ENCODE data around the gene DENND6B. TPM values are rescaled to one million over a fixed set of nuclear protein-coding genes. Genes with fewer than 3 reads are reported as not detected.

Gene DENND6B
- total and polyA plus RNA-seq, 2 of the 13 experiments (the other 11 are each of a cell fraction or from before 2014, with no cell fraction given): 0.95 to 3.8 TPM

- in situ Hi-C loops (cut with HindIII; ENCODE audit: extremely low pct_ligation_motif_present, low pct_unique_long_range_greater_than_20kb): no loop called here
- WGBS (ENCODE audit: low lambda C conversion rate): 40% methylated on average over 12 of the region's 12 CpGs
- Histone ChIP-seq H3K27me3 (ENCODE audit: control insufficient read depth in 1 of 2, insufficient read depth in 2 of 2, low read length in 2 of 2) (no peaks in the 10 kb centered on the region), H3K9ac (ENCODE audit: insufficient read depth, low read depth, low read length) (no peak overlapping the region), H3K4me2 (ENCODE audit: low read depth, low read length) (peak overlapping the region; percentile 24; the same call in 1 of the 2 replicates), H3K4me3 (replicated peaks in 1 of 3; ENCODE audit: insufficient read depth in 1 of 3, low read depth in 2 of 3, low read length in 3 of 3) (no peak overlapping the region), H3K4me1 (ENCODE audit: insufficient read depth, low read length) (peaks cover 34% of the 10 kb centered on the region), H3K79me2 (ENCODE audit: insufficient read depth, low read length) (peaks cover 2% of the 10 kb centered on the region), H4K20me1 (ENCODE audit: insufficient read depth, low read length) (0 out of 2 replicates have a peak, but pooled peaks cover 4% of the 10 kb centered on the region), H3K27ac (ENCODE audit: extremely low read length, insufficient read depth, low read length) (no peak overlapping the region), H3K9me3 (ENCODE audit: low read length) (no peaks in the 10 kb centered on the region), H2AFZ (ENCODE audit: low read length) (no peak overlapping the region), H3K36me3 (replicated peaks in 1 of 2; ENCODE audit: control insufficient read depth in 1 of 2, insufficient read depth in 2 of 2, low read length in 2 of 2) (no peaks in the 10 kb centered on the region)
- intact Hi-C loops (cut with micrococcal nuclease; ENCODE audit: unreplicated experiment): no loop called here
- FAIRE-seq (peak; percentile 97), ATAC-seq (peak; percentile 76), DNase-seq (ENCODE audit: low spot score) (peak; percentile 70)
- ChIA-PET POLR2A (interaction anchor here (0.9 to 2.7 kb wide), 8 partner anchors 11 to 168 kb away, joined by 3 to 38 read pairs (median 6); partner anchors contain the start of genes DENND6B, HDAC10, LMF2 and NCAPH2), CTCF (ENCODE audit: low intra/inter-chr PET ratio, low total read pairs) (interaction anchor here (0.8 to 4.2 kb wide), 2 partner anchors 14 to 65 kb away, joined by 3 to 125 read pairs; partner anchors contain the start of gene DENND6B)
- BruUV-seq (replicated peaks): no TSS peak
- TF ChIP-seq SAP130 (CRISPR knock-in tag; IDR thresholded peaks at IDR 0.05; ENCODE audit: low read depth) (peak; percentile 25; the same call in 1 of the 2 replicates), HNRNPL (IDR thresholded peaks at IDR 0.05; ENCODE audit: low read depth, low read length) (0 out of 2 replicates have a peak, but pooled peaks have one; percentile 16), RXRA (CRISPR knock-in tag; IDR thresholded peaks at IDR 0.05) (peak; percentile 95), ZNF687 (CRISPR knock-in tag; IDR thresholded peaks at IDR 0.05) (peak; percentile 67), MAX (IDR thresholded peaks at IDR 0.05) (peak; percentile 16; the same call in 1 of the 2 replicates), NR2F6 (IDR thresholded peaks at IDR 0.05) (0 out of 2 replicates have a peak, but pooled peaks have one; percentile 18), NR2F6 (CRISPR knock-in tag; IDR thresholded peaks at IDR 0.05) (peak; percentile 49; the same call in 1 of the 2 replicates), KDM1A (CRISPR knock-in tag; IDR thresholded peaks at IDR 0.05) (0 out of 2 replicates have a peak, but pooled peaks have one; percentile 23), XRCC5 (optimal IDR thresholded peaks at IDR 0.05; ENCODE audit: low read length) (peak; percentile 43), REST (IDR thresholded peaks at IDR 0.05; ENCODE audit: borderline replicate concordance in 1 of 2, low read depth in 1 of 2, low read length in 2 of 2) (no peak; a peak in 1 of 4 replicates), NONO (IDR thresholded peaks at IDR 0.05) (0 out of 2 replicates have a peak, but pooled peaks have one; percentile 41), NONO (CRISPR knock-in tag; conservative IDR thresholded peaks at IDR 0.05) (no peak), ZFX (CRISPR knock-in tag; IDR thresholded peaks at IDR 0.05; ENCODE audit: low read depth) (peak; percentile 49), CREBL2 (CRISPR knock-in tag; IDR thresholded peaks at IDR 0.05; ENCODE audit: borderline replicate concordance) (no peak), TARDBP (CRISPR knock-in tag; IDR thresholded peaks at IDR 0.05) (0 out of 2 replicates have a peak, but pooled peaks have one; percentile 19)
Observed at GRCh38 chr22:50339945-50340879, 13.4 kb upstream of the DENND6B start.

Data from HepG2 (cell line).